ENCODE results near the gene HOXA9. TPM values are rescaled to one million over a fixed set of nuclear protein-coding genes. Genes with fewer than 3 reads are reported as not detected.

HOXA9 gene
- total and polyA plus RNA-seq, 2 of the 4 experiments (the other 2 are of a cell fraction) = 0.18 to 0.32 TPM

- no peak for TF ChIP-seq ELK1 (IDR thresholded peaks at IDR 0.05; ENCODE audit: borderline replicate concordance, low read depth, low read length)
- no peak for TF ChIP-seq BHLHE40 (IDR thresholded peaks at IDR 0.05; ENCODE audit: low read depth, low read length)
- no peak for TF ChIP-seq NFE2L2 (IDR thresholded peaks at IDR 0.05; ENCODE audit: low read depth, low read length)
- no peak for TF ChIP-seq CHD1 (IDR thresholded peaks at IDR 0.05; ENCODE audit: low read depth, low read length)
- TF ChIP-seq CEBPB (IDR thresholded peaks at IDR 0.05; ENCODE audit: low read depth, low read length) = no peak
Measured at GRCh38 chr7:27156916-27157701, 8.2 kb downstream of the HOXA9 start (continued).

Measured in IMR-90 (cell line).